ENCODE measurements around the gene RNU4-1. TPM values are rescaled to one million over a fixed set of nuclear protein-coding genes. Genes with fewer than 3 reads are reported as not detected.

RNU4-1 gene
- total RNA-seq, 5 donors from 2014 or later (not counting 1 experiment from before 2014, with no cell fraction given): 1,482 to 2,823 (median 1,909) TPM

- no peaks in the 10 kb centered on the region for H3K9me3 ChIP-seq
- H3K4me1 ChIP-seq (ENCODE audit: control insufficient read depth in 1 of 2, extremely low read depth in 1 of 2, insufficient read depth in 2 of 2, low read length in 2 of 2): peaks cover 0 to 10% of the 10 kb centered on the region in 2 experiments
- no peak within 1 kb of the TSS for H3K27ac ChIP-seq (ENCODE audit: low read length)
- H3K36me3 ChIP-seq (ENCODE audit: control insufficient read depth in 2 of 2, extremely low read depth in 1 of 2, insufficient read depth in 1 of 2, low read length in 1 of 2): no peaks in the 10 kb centered on the region
- peak; percentile 99 to 100 (median 100) for ATAC-seq (replicated peaks in 1 of 4)
- Mint-ChIP-seq H3K4me3 (peak within 1 kb of the TSS; percentile 87 to 97 (median 89)), H3K9me3 (no peaks in the 10 kb centered on the region), H3K27me3 (no peaks in the 10 kb centered on the region), H3K4me1 (peaks cover 12 to 13% (median 12%) of the 10 kb centered on the region in 3 donors), H3K36me3 (peaks cover 3% of the 10 kb centered on the region), H3K27ac (peak within 1 kb of the TSS; percentile 36 to 94)
- peak within 1 kb of the TSS; percentile 74 to 97 for H3K4me3 ChIP-seq (ENCODE audit: control insufficient read depth in 1 of 2, extremely low read depth in 1 of 2, low read length in 1 of 2)
- peak; percentile 73 to 96 (median 86) for DNase-seq
- POLR2A ChIA-PET: interaction anchor here (0.5 to 2.2 kb wide), 11 partner anchors 9 to 279 kb away, joined by 3 to 65 read pairs (median 5); partner anchors contain the start of genes RNU4-1 (in 2 of the 2) and RNU4-2 (in 2 of the 2)
- CTCF ChIA-PET: interaction anchor here (0.7 to 2.3 kb wide), 23 partner anchors 9 to 1201 kb away, joined by 3 to 65 read pairs (median 4); partner anchors contain the start of genes RNU4-1 (in 2 of the 2), POP5 (in 1 of the 2), PXN (in 1 of the 2) and RNU4-2 (in 1 of the 2)
- WGBS (ENCODE audit: insufficient coverage): 0% methylated on average over 11 of the region's 31 CpGs
- H3K27me3 ChIP-seq (replicated peaks in 1 of 2; ENCODE audit: control insufficient read depth in 2 of 2, extremely low read depth in 1 of 2, insufficient read depth in 2 of 2, low read length in 1 of 2): no peaks in the 10 kb centered on the region
Measured at GRCh38 chr12:120301962-120302815, 9.2 kb upstream of the RNU4-1 start, which contains the start of gene SIRT4. TSS of gene SIRT4 (plus strand) at chr12:120302321. CDS start at chr12:120303562, 1,241 bp downstream.

DNA sequence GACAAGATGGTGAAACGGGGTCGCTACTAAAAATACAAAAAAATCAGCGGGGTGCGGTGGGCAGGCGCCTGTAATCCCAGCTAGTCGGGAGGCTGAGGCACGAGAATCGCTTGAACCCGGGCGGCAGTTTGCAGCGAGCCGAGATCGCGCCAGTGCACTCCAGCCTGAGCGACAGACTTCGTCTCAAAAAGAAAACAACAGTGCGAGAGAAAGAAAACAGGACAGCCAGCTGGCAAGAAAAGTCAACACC is 701 bp downstream of the RNU4-1 start:
- H3K27ac ChIP-seq (ENCODE audit: low read length): peak overlapping the region; percentile 100
- H3K4me1 Mint-ChIP-seq: peaks cover 0 to 11% (median 9%) of the 10 kb centered on the region in 3 donors
- no peak overlapping the region for H3K27ac Mint-ChIP-seq
- no peaks in the 10 kb centered on the region for H3K9me3 Mint-ChIP-seq
- no peaks in the 10 kb centered on the region for H3K36me3 Mint-ChIP-seq
- H3K4me3 ChIP-seq (ENCODE audit: control insufficient read depth in 1 of 2, extremely low read depth in 1 of 2, low read length in 1 of 2): peak overlapping the region; percentile 72 to 95
- H3K27me3 Mint-ChIP-seq: no peaks in the 10 kb centered on the region
- H3K9me3 ChIP-seq: no peaks in the 10 kb centered on the region
- POLR2A ChIA-PET: interaction anchor here (0.6 to 3.7 kb wide), 13 partner anchors 10 to 1344 kb away, joined by 3 to 110 read pairs (median 10); partner anchors contain the start of genes RPLP0 (in 2 of the 2) and SIRT4 (in 2 of the 2)
- peaks cover 0 to 3% of the 10 kb centered on the region in 2 experiments for H3K27me3 ChIP-seq (replicated peaks in 1 of 2; ENCODE audit: control insufficient read depth in 2 of 2, extremely low read depth in 1 of 2, insufficient read depth in 2 of 2, low read length in 1 of 2)
- H3K36me3 ChIP-seq (ENCODE audit: control insufficient read depth in 2 of 2, extremely low read depth in 1 of 2, insufficient read depth in 1 of 2, low read length in 1 of 2): no peaks in the 10 kb centered on the region
- peak in 1 of 4 experiments; percentile 11 for ATAC-seq (replicated peaks in 1 of 4)
- no peak overlapping the region for H3K4me3 Mint-ChIP-seq
- H3K4me1 ChIP-seq (ENCODE audit: control insufficient read depth in 1 of 2, extremely low read depth in 1 of 2, insufficient read depth in 2 of 2, low read length in 2 of 2): peaks cover 2 to 24% of the 10 kb centered on the region in 2 experiments
- 0% methylated on average over 16 of the region's 17 CpGs for WGBS (ENCODE audit: insufficient coverage)
- CTCF ChIA-PET: interaction anchor here in 1 of 2 donors (1.1 to 3.1 kb wide), 6 partner anchors 10 to 96 kb away, joined by 3 to 65 read pairs (median 6); partner anchors contain the start of genes PXN, RPLP0 and SIRT4
- DNase-seq: peak in 1 of 35 experiments; percentile 16

DNA sequence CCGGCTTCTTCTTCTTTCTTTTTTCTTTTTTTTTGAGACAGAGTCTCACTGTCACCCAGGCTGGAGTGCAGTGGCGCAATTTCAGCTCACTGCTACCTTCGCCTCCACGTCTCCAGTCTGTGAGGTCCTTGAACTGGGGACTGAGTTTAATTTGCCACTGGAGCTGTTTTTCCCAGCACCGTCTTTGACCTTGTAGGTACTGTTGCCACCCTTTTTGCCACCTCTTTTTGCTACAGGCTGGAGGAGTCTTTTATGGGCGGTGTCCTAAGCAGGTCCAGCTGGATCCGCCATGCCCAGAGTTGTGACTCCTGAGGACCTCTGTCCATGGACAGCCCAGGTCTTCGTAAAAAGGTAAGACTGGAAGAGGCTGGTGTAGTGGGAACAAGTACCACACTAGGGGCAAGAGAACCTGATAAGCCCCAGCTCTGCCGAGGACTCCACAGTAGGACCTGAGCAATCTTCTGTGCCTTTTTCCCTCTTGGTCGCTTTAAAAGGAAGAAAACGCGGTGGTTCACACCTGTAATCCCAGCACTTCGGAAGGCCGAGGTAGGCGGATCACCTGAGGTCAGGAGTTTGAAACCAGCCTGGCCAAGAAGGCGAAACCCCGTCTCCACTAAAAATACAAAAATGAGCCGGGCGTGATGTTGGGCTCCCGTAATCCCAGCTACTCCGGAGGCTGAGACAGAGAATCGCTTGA is 2.3 kb downstream of the RNU4-1 start:
- CTCF ChIA-PET: interaction anchor here (0.7 to 3.1 kb wide), 8 partner anchors 9 to 90 kb away, joined by 3 to 65 read pairs (median 8); partner anchors contain the start of genes PXN (in 1 of the 2), RPLP0 (in 1 of the 2) and SIRT4 (in 1 of the 2)
- Histone ChIP-seq H3K9me3 (no peaks in the 10 kb centered on the region), H3K4me3 (ENCODE audit: control insufficient read depth in 1 of 2, extremely low read depth in 1 of 2, low read length in 1 of 2) (peak overlapping the region; percentile 6 to 72), H3K4me1 (ENCODE audit: control insufficient read depth in 1 of 2, extremely low read depth in 1 of 2, insufficient read depth in 2 of 2, low read length in 2 of 2) (peaks cover 2 to 24% of the 10 kb centered on the region in 2 experiments), H3K27me3 (replicated peaks in 1 of 2; ENCODE audit: control insufficient read depth in 2 of 2, extremely low read depth in 1 of 2, insufficient read depth in 2 of 2, low read length in 1 of 2) (no peaks in the 10 kb centered on the region), H3K27ac (ENCODE audit: low read length) (peak overlapping the region; percentile 100), H3K36me3 (ENCODE audit: control insufficient read depth in 2 of 2, extremely low read depth in 1 of 2, insufficient read depth in 1 of 2, low read length in 1 of 2) (no peaks in the 10 kb centered on the region)
- POLR2A ChIA-PET: interaction anchor here (0.5 to 3.7 kb wide), 45 partner anchors 7 to 1929 kb away, joined by 3 to 110 read pairs (median 6); partner anchors contain the start of genes PXN (in 2 of the 2), RPLP0 (in 2 of the 2), SIRT4 (in 2 of the 2) and COQ5 (in 1 of the 2)
- Mint-ChIP-seq H3K4me3 (no peak overlapping the region), H3K4me1 (peaks cover 0 to 11% (median 9%) of the 10 kb centered on the region in 3 donors), H3K36me3 (no peaks in the 10 kb centered on the region), H3K9me3 (no peaks in the 10 kb centered on the region), H3K27ac (peak overlapping the region in 1 of 2 donors; percentile 61), H3K27me3 (no peaks in the 10 kb centered on the region)
- ATAC-seq (replicated peaks in 1 of 4) (peak in 1 of 4 experiments; percentile 4), DNase-seq (peak in 10 of 35 experiments; percentile 3 to 43 (median 10))
- WGBS (ENCODE audit: insufficient coverage): 27% methylated on average over 19 of the region's 22 CpGs

GRCh38 chr12:120287491-120287890 is 5.5 kb downstream of the RNU4-1 start:
- ATAC-seq (replicated peaks in 1 of 4): no peak
- WGBS (ENCODE audit: insufficient coverage): 91% methylated on average over 8 of the region's 12 CpGs
- ChIA-PET POLR2A (interaction anchor here in 1 of 2 donors (1.5 kb wide), 1 partner anchor 86 kb away, joined by 4 read pairs; the partner anchor contains the start of gene RPLP0), CTCF (interaction anchor here in 1 of 2 donors (1.8 kb wide), 1 partner anchor 59 kb away, joined by 6 read pairs; no protein-coding TSS in a partner anchor)
- Mint-ChIP-seq H3K36me3 (no peaks in the 10 kb centered on the region), H3K27me3 (no peaks in the 10 kb centered on the region), H3K9me3 (no peaks in the 10 kb centered on the region), H3K27ac (no peak overlapping the region), H3K4me3 (no peak overlapping the region), H3K4me1 (peaks cover 0 to 11% (median 9%) of the 10 kb centered on the region in 3 donors)
- DNase-seq: no peak
- Histone ChIP-seq H3K27ac (ENCODE audit: low read length) (no peak overlapping the region), H3K27me3 (replicated peaks in 1 of 2; ENCODE audit: control insufficient read depth in 2 of 2, extremely low read depth in 1 of 2, insufficient read depth in 2 of 2, low read length in 1 of 2) (no peaks in the 10 kb centered on the region), H3K9me3 (no peaks in the 10 kb centered on the region), H3K4me3 (ENCODE audit: control insufficient read depth in 1 of 2, extremely low read depth in 1 of 2, low read length in 1 of 2) (no peak overlapping the region), H3K36me3 (ENCODE audit: control insufficient read depth in 2 of 2, extremely low read depth in 1 of 2, insufficient read depth in 1 of 2, low read length in 1 of 2) (no peaks in the 10 kb centered on the region), H3K4me1 (ENCODE audit: control insufficient read depth in 1 of 2, extremely low read depth in 1 of 2, insufficient read depth in 2 of 2, low read length in 2 of 2) (peaks cover 0 to 19% of the 10 kb centered on the region in 2 experiments)

- ATAC-seq (replicated peaks in 1 of 4) (no peak), DNase-seq (no peak)
- peaks cover 0 to 13% of the 10 kb centered on the region in 2 experiments for H3K4me1 ChIP-seq (ENCODE audit: control insufficient read depth in 1 of 2, extremely low read depth in 1 of 2, insufficient read depth in 2 of 2, low read length in 2 of 2)
- Mint-ChIP-seq H3K27me3 (no peaks in the 10 kb centered on the region), H3K4me1 (peaks cover 0 to 11% (median 9%) of the 10 kb centered on the region in 3 donors), H3K27ac (no peak overlapping the region), H3K4me3 (no peak overlapping the region), H3K9me3 (no peaks in the 10 kb centered on the region), H3K36me3 (no peaks in the 10 kb centered on the region)
- no peaks in the 10 kb centered on the region for H3K27me3 ChIP-seq (replicated peaks in 1 of 2; ENCODE audit: control insufficient read depth in 2 of 2, extremely low read depth in 1 of 2, insufficient read depth in 2 of 2, low read length in 1 of 2)
- no peaks in the 10 kb centered on the region for H3K36me3 ChIP-seq (ENCODE audit: control insufficient read depth in 2 of 2, extremely low read depth in 1 of 2, insufficient read depth in 1 of 2, low read length in 1 of 2)
- WGBS (ENCODE audit: insufficient coverage): 77% methylated on average over 5 of the region's 7 CpGs
- ChIA-PET CTCF (interaction anchor here (0.6 to 1.8 kb wide), 2 partner anchors 15 to 59 kb away, joined by 4 to 6 read pairs; partner anchors contain the start of gene SIRT4 (in 1 of the 2)), POLR2A (interaction anchor here (0.5 to 1.5 kb wide), 3 partner anchors 57 to 86 kb away, joined by 3 to 4 read pairs (median 3); partner anchors contain the start of gene RPLP0 (in 1 of the 2))
- no peaks in the 10 kb centered on the region for H3K9me3 ChIP-seq
- H3K4me3 ChIP-seq (ENCODE audit: control insufficient read depth in 1 of 2, extremely low read depth in 1 of 2, low read length in 1 of 2): no peak overlapping the region
- no peak overlapping the region for H3K27ac ChIP-seq (ENCODE audit: low read length)
Measured at GRCh38 chr12:120286768-120287490, 6.1 kb downstream of the RNU4-1 start.
